GM12878 (cell line): ENCODE results near the gene CTXND2. TPM values are rescaled to one million over a fixed set of nuclear protein-coding genes. Genes with fewer than 3 reads are reported as not detected.

ENCODE experiments used
- ATAC-seq: fragments of 200-7000 bp; cut with Tn5 transposase; 3 replicates; pipeline ENCODE4 v1.9.1; 2020; ENCODE audit warnings: mild to moderate bottlenecking, moderate library complexity
- BruUV-seq: library from RNA; stranded (reverse); fragments of 400-500 nt; replicated peaks from 2 replicates; lab custom pipeline; 2021; lab: Mats Ljungman, UMichigan
- CTCF ChIA-PET: fragments of 300-600 bp; sonication (Branson Sonifier 250); formaldehyde crosslinking; extraction: SDS; loops from one replicate; lab custom pipeline; 2021; ENCODE audit warnings: inconsistent platforms; lab: Yijun Ruan, JAX
- POLR2A ChIA-PET: fragments of 350-600 bp; formaldehyde crosslinking; extraction: SDS; loops from one replicate; lab custom pipeline; 2021; ENCODE audit warnings: inconsistent platforms; lab: Charles Lee
- RAD21 ChIA-PET: fragments of 300-600 bp; sonication (Branson Sonifier 250); formaldehyde crosslinking; loops from one replicate; lab custom pipeline; 2023; ENCODE audit warnings: antibody characterized with exemption; ENCODE audit not compliant: unreplicated experiment; lab: Charles Lee
- SMC1A ChIA-PET: fragments of 300-600 bp; sonication (Branson Sonifier 250); formaldehyde crosslinking; loops from one replicate; lab custom pipeline; 2023; ENCODE audit not compliant: unreplicated experiment, uncharacterized antibody; lab: Charles Lee
- DNase-seq: peaks from one replicate; pipeline ENCODE4 v3.0.0-alpha.2; 2011; ENCODE audit warnings: low read depth, low spot score
- FAIRE-seq: peaks from 3 replicates; lab custom pipeline; 2011; peaks lifted over from hg19 to GRCh38; lab: Jason Lieb, UNC
- H2AFZ ChIP-seq: 2 replicates; pipeline ENCODE4 v1.6.0; 2011; ENCODE audit warnings: low read depth, low read length, control low read depth; ENCODE audit not compliant: control insufficient read depth
- H3K27ac ChIP-seq: 2 replicates; pipeline ENCODE4 v1.5.1; 2011; ENCODE audit warnings: control low read depth; ENCODE audit not compliant: control insufficient read depth, insufficient read depth
- H3K27me3 ChIP-seq, 2 experiments: replicated peaks in 1 of 2; 2 replicates each; pipeline versions ENCODE4 v1.6.0 to v1.6.1; 2011; ENCODE audit warnings: low read length in 1 of 2; ENCODE audit not compliant: control insufficient read depth in 2 of 2, insufficient read depth in 2 of 2
- H3K36me3 ChIP-seq, 2 experiments: 2 replicates each; pipeline ENCODE4 v1.5.1; 2011; ENCODE audit warnings: low read length in 1 of 2; ENCODE audit not compliant: control insufficient read depth in 2 of 2, insufficient read depth in 2 of 2
- H3K4me1 ChIP-seq: 2 replicates; pipeline ENCODE4 v1.6.1; 2011; ENCODE audit warnings: mild to moderate bottlenecking, low read length, moderate library complexity, mixed read lengths; ENCODE audit not compliant: control insufficient read depth, insufficient read depth
- H3K4me2 ChIP-seq: 2 replicates; pipeline ENCODE4 v1.6.0; 2011; ENCODE audit warnings: control low read depth; ENCODE audit not compliant: control insufficient read depth, insufficient read depth
- H3K4me3 ChIP-seq: fragments of 200-600 bp; sonication (generic); 2 replicates; pipeline ENCODE4 v1.5.1; 2016
- H3K79me2 ChIP-seq: 2 replicates; pipeline ENCODE4 v1.6.0; 2011; ENCODE audit warnings: low read length; ENCODE audit not compliant: control insufficient read depth, insufficient read depth
- H3K9ac ChIP-seq: 2 replicates; pipeline ENCODE4 v1.8.0; 2011; ENCODE audit warnings: low read length, control low read depth, mixed read lengths; ENCODE audit not compliant: control insufficient read depth, insufficient read depth
- H3K9me3 ChIP-seq: replicated peaks from 3 replicates; pipeline ENCODE4 v1.5.1; 2011; ENCODE audit warnings: mild to moderate bottlenecking, low read length; ENCODE audit not compliant: control insufficient read depth, insufficient read depth
- H4K20me1 ChIP-seq: 2 replicates; pipeline ENCODE4 v1.6.0; 2011; ENCODE audit not compliant: control insufficient read depth, insufficient read depth
- ASH2L ChIP-seq: fragments of 300-600, 200-600 bp; sonication (generic); IDR thresholded peaks from 2 replicates; pipeline ENCODE4 v1.6.1; 2017; ENCODE audit warnings: low read depth, mild to moderate bottlenecking, borderline replicate concordance
- BHLHE40 ChIP-seq, 2 experiments: fragments of 450-650 bp in 1 of 2; IDR thresholded peaks; 2 replicates each; pipeline ENCODE4 v1.6.1; 2011 to 2017; ENCODE audit warnings: low read depth in 2 of 2, borderline replicate concordance in 1 of 2, improper control_type of control experiment in 1 of 2, low read length in 1 of 2, mild to moderate bottlenecking in 1 of 2
- FOXK2 ChIP-seq: fragments of 450-650 bp; IDR thresholded peaks from 2 replicates; pipeline ENCODE4 v1.6.1; 2017; ENCODE audit warnings: mild to moderate bottlenecking, moderate library complexity
- HDGF ChIP-seq: fragments of 450-650 bp; IDR thresholded peaks from 2 replicates; pipeline ENCODE4 v1.6.1; 2016; ENCODE audit warnings: antibody characterized with exemption
- IKZF1 ChIP-seq: fragments of 450-650 bp; conservative IDR thresholded peaks from 2 replicates; pipeline ENCODE4 v1.6.1; 2017; ENCODE audit warnings: antibody characterized with exemption, mild to moderate bottlenecking
- MEF2A ChIP-seq: IDR thresholded peaks from 2 replicates; pipeline ENCODE4 v1.6.1; 2011; ENCODE audit warnings: low read depth, mild to moderate bottlenecking, low read length, moderate library complexity; ENCODE audit not compliant: insufficient read depth
- NFIC ChIP-seq: IDR thresholded peaks from 2 replicates; pipeline ENCODE4 v1.6.1; 2012; ENCODE audit warnings: low read depth, mild to moderate bottlenecking, inconsistent platforms, low read length, moderate library complexity
- NFXL1 ChIP-seq: fragments of 450-650 bp; IDR thresholded peaks from 2 replicates; pipeline ENCODE4 v1.6.1; 2017; ENCODE audit warnings: antibody characterized with exemption, mild to moderate bottlenecking, borderline replicate concordance
- NR2C2 ChIP-seq: IDR thresholded peaks from 2 replicates; pipeline ENCODE4 v1.6.1; 2011; ENCODE audit warnings: borderline replicate concordance, low read depth; ENCODE audit not compliant: control insufficient read depth, insufficient read length
- NRF1 ChIP-seq: conservative IDR thresholded peaks from 2 replicates; pipeline ENCODE4 v1.6.1; 2011; ENCODE audit warnings: mild to moderate bottlenecking, low read depth, low read length, improper control_type of control experiment
- SMAD5 ChIP-seq: IDR thresholded peaks from 2 replicates; pipeline ENCODE4 v1.6.1; 2016; ENCODE audit warnings: antibody characterized with exemption, low read depth
- SPI1 ChIP-seq: IDR thresholded peaks from 2 replicates; pipeline ENCODE4 v1.6.1; 2011; ENCODE audit warnings: low read depth, mild to moderate bottlenecking, low read length, moderate library complexity, borderline replicate concordance; ENCODE audit not compliant: insufficient read depth
- SUPT20H ChIP-seq: IDR thresholded peaks from 2 replicates; pipeline ENCODE4 v1.6.1; 2011; ENCODE audit warnings: low read depth, mild to moderate bottlenecking, low read length, moderate library complexity, borderline replicate concordance; ENCODE audit not compliant: control insufficient read depth
- TAF1 ChIP-seq: IDR thresholded peaks from 2 replicates; pipeline ENCODE4 v1.6.1; 2011; ENCODE audit warnings: mild to moderate bottlenecking, low read depth, low read length, borderline replicate concordance
- TCF3 ChIP-seq: IDR thresholded peaks from 2 replicates; pipeline ENCODE4 v1.6.1; 2012; ENCODE audit warnings: low read depth, mild to moderate bottlenecking, low read length, borderline replicate concordance; ENCODE audit not compliant: insufficient read depth
- YY1 ChIP-seq: IDR thresholded peaks from 2 replicates; pipeline ENCODE4 v1.6.1; 2011; ENCODE audit warnings: low read depth, mild to moderate bottlenecking, low read length
- ZNF217 ChIP-seq: fragments of 450-650 bp; IDR thresholded peaks from 2 replicates; pipeline ENCODE4 v1.6.1; 2017; ENCODE audit warnings: antibody characterized with exemption, mild to moderate bottlenecking
- WGBS: methylation state at CpG from one replicate; pipeline ENCODE4 v1.1.6; 2016; ENCODE audit warnings: low lambda C conversion rate; ENCODE audit not compliant: insufficient replicate concordance, insufficient coverage; ENCODE audit errors: missing lambda C conversion rate; 5-methylcytosine and 5-hydroxymethylcytosine counted together
- in situ Hi-C: fragments of 300-500 bp; cut with MboI; formaldehyde crosslinking; loops from 9 replicates; pipeline ENCODE4 v1.14.3; 2018; ENCODE audit warnings: mixed read lengths
- intact Hi-C: fragments of 100-400 bp; cut with micrococcal nuclease; formaldehyde crosslinking; loops from one replicate; pipeline ENCODE4 v1.14.2; 2022; ENCODE audit not compliant: unreplicated experiment
- polyA plus RNA-seq, 11 experiments: library from polyadenylated mRNA; depleted of rRNA in 4 of 11; unstranded in 6 of 11; stranded (reverse) in 5 of 11; fragments of >200 nt; fragmentation: Nextera tagmentation in 4 of 11; fragmentation: Illumina TruSeq in 1 of 11; extraction: Ambion mirVana in 4 of 11; extraction: Trizol in 1 of 11; gene quantifications; 1 replicate in 1 of 11; 2 replicates in 10 of 11; pipeline versions ENCODE4 v1.2.1 to v1.2.3, GENCODE V29; 2011 to 2016; ENCODE audit warnings: inconsistent platforms in 2 of 11, missing spikeins in 2 of 11, low read depth in 1 of 11
- total RNA-seq, 4 experiments: library from RNA; depleted of rRNA in 3 of 4; stranded (reverse); fragments of >200 nt in 3 of 4; fragmentation: Illumina TruSeq in 1 of 4; extraction: Trizol in 1 of 4; gene quantifications; 2 replicates each; pipeline versions ENCODE4 v1.2.1 to v1.2.3, GENCODE V29; 2013 to 2021
- TF ChIP-seq, protein P1 (sequence below): IDR thresholded peaks from 2 replicates; pipeline ENCODE4 v1.6.1; 2011; ENCODE audit warnings: borderline replicate concordance, low read depth, mild to moderate bottlenecking, moderate library complexity, low read length; ENCODE audit not compliant: insufficient read depth, poor library complexity, severe bottlenecking
- TF ChIP-seq, protein P2 (sequence below): IDR thresholded peaks from 2 replicates; pipeline ENCODE4 v1.6.1; 2012; ENCODE audit warnings: low read length, inconsistent platforms

CTXND2 gene
- total and polyA plus RNA-seq, 10 of the 15 experiments (the other 5 are each of a cell fraction or from before 2014, with no cell fraction given) = not detected

DNA sequence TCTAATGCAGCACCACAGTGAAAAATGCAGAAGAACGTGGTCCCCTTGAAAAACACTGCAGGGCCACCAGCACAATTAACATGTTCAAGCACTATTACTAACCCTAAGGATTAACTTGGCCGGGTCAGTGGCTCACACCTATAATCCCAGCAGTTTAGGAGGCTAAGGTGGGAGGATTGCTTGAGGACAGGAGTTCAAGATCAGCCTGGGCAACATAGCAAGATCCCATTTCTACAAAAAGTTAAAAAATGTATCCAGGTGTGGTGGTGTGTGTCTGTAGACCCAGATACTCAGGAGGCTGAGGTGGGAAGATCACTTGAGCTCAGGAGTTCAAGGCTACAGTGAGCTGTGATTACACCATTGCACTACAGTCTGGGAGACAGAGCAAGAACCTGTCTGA, 13.4 kb upstream of the CTXND2 start:
- ChIA-PET POLR2A (no interaction called here), RAD21 (no interaction called here), SMC1A (no interaction called here), CTCF (no interaction called here)
- H3K4me1 ChIP-seq = peaks cover 4% of the 10 kb centered on the region; the same call in 1 of the 2 replicates
- peaks cover 28% of the 10 kb centered on the region for H3K79me2 ChIP-seq
- DNase-seq (no peak), ATAC-seq (no peak), FAIRE-seq (no peak)
- H3K36me3 ChIP-seq = no peaks in the 10 kb centered on the region
- no peak overlapping the region for H3K4me3 ChIP-seq
- H4K20me1 ChIP-seq = no peaks in the 10 kb centered on the region
- intact Hi-C loops = loop anchor here (10.0 kb wide), 1 partner anchor 109 kb away; the partner anchor contains the start of gene CTSS
- 92% methylated on average over 2 of the region's 2 CpGs for WGBS
- no peak overlapping the region for H2AFZ ChIP-seq
- TF ChIP-seq ZNF217 (no peak), ASH2L (no peak), NFXL1 (no peak), MEF2A (no peak), SMAD5 (no peak), NRF1 (no peak), YY1 (no peak), SPI1 (no peak), NFIC (no peak), HDGF (no peak), TCF3 (no peak), FOXK2 (no peak), IKZF1 (no peak), BHLHE40 (IDR thresholded peaks at IDR 0.05; ENCODE audit: borderline replicate concordance in 1 of 2, low read depth in 2 of 2, low read length in 1 of 2) (no peak), NR2C2 (no peak), SUPT20H (no peak), TAF1 (no peak)
- TF ChIP-seq, protein P1, sequence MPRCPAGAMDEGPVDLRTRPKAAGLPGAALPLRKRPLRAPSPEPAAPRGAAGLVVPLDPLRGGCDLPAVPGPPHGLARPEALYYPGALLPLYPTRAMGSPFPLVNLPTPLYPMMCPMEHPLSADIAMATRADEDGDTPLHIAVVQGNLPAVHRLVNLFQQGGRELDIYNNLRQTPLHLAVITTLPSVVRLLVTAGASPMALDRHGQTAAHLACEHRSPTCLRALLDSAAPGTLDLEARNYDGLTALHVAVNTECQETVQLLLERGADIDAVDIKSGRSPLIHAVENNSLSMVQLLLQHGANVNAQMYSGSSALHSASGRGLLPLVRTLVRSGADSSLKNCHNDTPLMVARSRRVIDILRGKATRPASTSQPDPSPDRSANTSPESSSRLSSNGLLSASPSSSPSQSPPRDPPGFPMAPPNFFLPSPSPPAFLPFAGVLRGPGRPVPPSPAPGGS = no peak
- TF ChIP-seq, protein P2, sequence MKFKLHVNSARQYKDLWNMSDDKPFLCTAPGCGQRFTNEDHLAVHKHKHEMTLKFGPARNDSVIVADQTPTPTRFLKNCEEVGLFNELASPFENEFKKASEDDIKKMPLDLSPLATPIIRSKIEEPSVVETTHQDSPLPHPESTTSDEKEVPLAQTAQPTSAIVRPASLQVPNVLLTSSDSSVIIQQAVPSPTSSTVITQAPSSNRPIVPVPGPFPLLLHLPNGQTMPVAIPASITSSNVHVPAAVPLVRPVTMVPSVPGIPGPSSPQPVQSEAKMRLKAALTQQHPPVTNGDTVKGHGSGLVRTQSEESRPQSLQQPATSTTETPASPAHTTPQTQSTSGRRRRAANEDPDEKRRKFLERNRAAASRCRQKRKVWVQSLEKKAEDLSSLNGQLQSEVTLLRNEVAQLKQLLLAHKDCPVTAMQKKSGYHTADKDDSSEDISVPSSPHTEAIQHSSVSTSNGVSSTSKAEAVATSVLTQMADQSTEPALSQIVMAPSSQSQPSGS = no peak
- no peaks in the 10 kb centered on the region for H3K27me3 ChIP-seq
- H3K4me2 ChIP-seq = no peak overlapping the region
- no peak overlapping the region for H3K27ac ChIP-seq
- no peaks in the 10 kb centered on the region for H3K9me3 ChIP-seq
- no peak overlapping the region for H3K9ac ChIP-seq
- no TSS peak for BruUV-seq
- in situ Hi-C loops = no loop called here
